ENCODE results near the gene CEACAM3. TPM values are rescaled to one million over a fixed set of nuclear protein-coding genes. Genes with fewer than 3 reads are reported as not detected.

The CEACAM3 gene
- total RNA-seq, 2 donors from 2014 or later = 1.1 to 2.8 TPM

DNA sequence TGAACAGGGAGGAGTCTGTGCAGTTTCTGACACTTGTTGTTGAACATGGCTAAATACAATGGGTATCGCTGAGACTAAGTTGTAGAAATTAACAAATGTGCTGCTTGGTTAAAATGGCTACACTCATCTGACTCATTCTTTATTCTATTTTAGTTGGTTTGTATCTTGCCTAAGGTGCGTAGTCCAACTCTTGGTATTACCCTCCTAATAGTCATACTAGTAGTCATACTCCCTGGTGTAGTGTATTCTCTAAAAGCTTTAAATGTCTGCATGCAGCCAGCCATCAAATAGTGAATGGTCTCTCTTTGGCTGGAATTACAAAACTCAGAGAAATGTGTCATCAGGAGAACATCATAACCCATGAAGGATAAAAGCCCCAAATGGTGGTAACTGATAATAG is 25.0 kb upstream of the CEACAM3 start:
- H3K27me3 ChIP-seq = no peaks in the 10 kb centered on the region
- DNase-seq = no peak
- H3K27ac ChIP-seq = peak overlapping the region; percentile 81
- H3K9ac ChIP-seq (ENCODE audit: low read depth in 2 of 2, low read length in 2 of 2) = no peak overlapping the region
- no peak overlapping the region for H3K4me3 ChIP-seq
- TF ChIP-seq, protein P1, sequence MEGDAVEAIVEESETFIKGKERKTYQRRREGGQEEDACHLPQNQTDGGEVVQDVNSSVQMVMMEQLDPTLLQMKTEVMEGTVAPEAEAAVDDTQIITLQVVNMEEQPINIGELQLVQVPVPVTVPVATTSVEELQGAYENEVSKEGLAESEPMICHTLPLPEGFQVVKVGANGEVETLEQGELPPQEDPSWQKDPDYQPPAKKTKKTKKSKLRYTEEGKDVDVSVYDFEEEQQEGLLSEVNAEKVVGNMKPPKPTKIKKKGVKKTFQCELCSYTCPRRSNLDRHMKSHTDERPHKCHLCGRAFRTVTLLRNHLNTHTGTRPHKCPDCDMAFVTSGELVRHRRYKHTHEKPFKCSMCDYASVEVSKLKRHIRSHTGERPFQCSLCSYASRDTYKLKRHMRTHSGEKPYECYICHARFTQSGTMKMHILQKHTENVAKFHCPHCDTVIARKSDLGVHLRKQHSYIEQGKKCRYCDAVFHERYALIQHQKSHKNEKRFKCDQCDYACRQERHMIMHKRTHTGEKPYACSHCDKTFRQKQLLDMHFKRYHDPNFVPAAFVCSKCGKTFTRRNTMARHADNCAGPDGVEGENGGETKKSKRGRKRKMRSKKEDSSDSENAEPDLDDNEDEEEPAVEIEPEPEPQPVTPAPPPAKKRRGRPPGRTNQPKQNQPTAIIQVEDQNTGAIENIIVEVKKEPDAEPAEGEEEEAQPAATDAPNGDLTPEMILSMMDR (IDR thresholded peaks at IDR 0.05) = no peak
- intact Hi-C loops (cut with DNase I) = no loop called here
- H3K36me3 ChIP-seq = no peaks in the 10 kb centered on the region
- H3K4me1 ChIP-seq = peaks cover 4% of the 10 kb centered on the region
- no peaks in the 10 kb centered on the region for H3K9me3 ChIP-seq

DNA sequence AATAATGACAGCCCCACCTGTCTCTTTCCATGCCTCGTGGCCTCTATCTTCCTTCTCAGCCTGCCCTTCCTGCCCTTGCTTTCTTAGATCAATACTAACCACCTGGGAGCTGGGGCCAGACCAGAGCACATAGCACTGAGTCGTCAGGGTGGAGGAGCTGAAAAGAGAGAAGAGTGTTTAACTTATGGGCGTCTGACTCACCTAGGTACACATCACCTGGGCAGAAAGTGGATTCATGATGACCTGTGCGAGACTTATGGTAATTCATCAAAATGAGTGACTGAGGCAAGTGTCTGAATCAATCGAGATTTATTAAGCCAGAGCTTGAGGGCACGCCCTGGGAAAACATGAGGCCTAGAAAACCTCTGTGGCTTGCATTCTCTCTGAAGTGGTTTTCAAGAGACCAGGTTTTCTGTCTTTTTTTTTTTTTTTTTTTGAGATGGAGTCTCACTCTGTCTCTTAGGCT is 21.8 kb upstream of the CEACAM3 start:
- Histone ChIP-seq H3K4me1 (peaks cover 4% of the 10 kb centered on the region), H3K27ac (peak overlapping the region; percentile 93), H3K4me3 (no peak overlapping the region), H3K9me3 (no peaks in the 10 kb centered on the region), H3K27me3 (no peaks in the 10 kb centered on the region), H3K9ac (ENCODE audit: low read depth in 2 of 2, low read length in 2 of 2) (peak overlapping the region in 1 of 2 donors; percentile 26), H3K36me3 (no peaks in the 10 kb centered on the region)
- DNase-seq = peak; percentile 88
- intact Hi-C loops (cut with DNase I) = no loop called here
- TF ChIP-seq, protein P1 (IDR thresholded peaks at IDR 0.05) = no peak

DNA sequence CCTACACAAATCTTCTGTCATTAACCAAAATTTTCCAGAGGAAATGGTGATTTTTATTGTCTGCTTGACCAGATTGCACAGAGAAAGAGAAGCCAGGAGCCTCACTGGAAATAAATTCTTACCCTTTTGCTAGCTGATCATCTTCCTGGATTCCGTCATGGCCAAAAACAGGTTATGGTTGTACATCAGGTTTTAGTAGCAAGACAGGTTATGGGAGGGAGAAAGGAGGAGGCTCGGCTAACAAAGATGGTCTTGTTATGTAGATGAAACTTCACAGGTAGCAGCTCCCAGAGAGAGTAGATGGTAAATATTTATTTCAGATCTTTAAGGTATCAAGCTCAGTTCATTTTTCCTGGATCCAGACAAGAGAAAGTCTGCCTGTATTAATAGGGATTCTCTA is 19.7 kb upstream of the CEACAM3 start:
- TF ChIP-seq, protein P1 (IDR thresholded peaks at IDR 0.05) = no peak
- Histone ChIP-seq H3K4me3 (no peak overlapping the region), H3K9me3 (no peaks in the 10 kb centered on the region), H3K27ac (no peak overlapping the region), H3K36me3 (no peaks in the 10 kb centered on the region), H3K4me1 (peaks cover 4% of the 10 kb centered on the region), H3K27me3 (no peaks in the 10 kb centered on the region), H3K9ac (ENCODE audit: low read depth in 2 of 2, low read length in 2 of 2) (no peak overlapping the region)
- intact Hi-C loops (cut with DNase I) = no loop called here
- DNase-seq = no peak

DNA sequence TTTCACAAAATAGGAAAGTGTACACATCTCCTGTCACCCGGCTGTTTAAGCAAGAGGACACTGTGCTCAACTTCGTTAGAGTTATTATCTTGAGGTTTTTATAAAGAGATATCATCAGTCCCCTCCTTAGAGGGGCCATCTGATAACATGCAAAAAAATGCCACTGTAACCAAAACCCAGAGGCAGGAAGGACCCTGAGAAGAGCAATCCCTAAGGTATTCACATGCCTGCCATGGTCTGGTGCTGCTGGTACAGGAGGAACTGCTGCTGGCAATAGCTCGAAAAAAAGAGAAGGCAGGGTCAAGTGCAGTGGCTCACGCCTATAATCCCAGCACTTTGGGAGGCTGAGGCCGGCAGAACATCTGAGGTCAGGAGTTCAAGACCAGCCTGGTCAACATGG is 12.8 kb upstream of the CEACAM3 start:
- Histone ChIP-seq H3K27ac (peak overlapping the region; percentile 72), H3K36me3 (no peaks in the 10 kb centered on the region), H3K4me1 (peaks cover 11% of the 10 kb centered on the region), H3K9ac (ENCODE audit: low read depth in 2 of 2, low read length in 2 of 2) (no peak overlapping the region), H3K4me3 (no peak overlapping the region), H3K27me3 (no peaks in the 10 kb centered on the region), H3K9me3 (no peaks in the 10 kb centered on the region)
- TF ChIP-seq, protein P1 (IDR thresholded peaks at IDR 0.05) = no peak
- intact Hi-C loops (cut with DNase I) = loop anchor here (2.0 kb wide), 1 partner anchor 33 kb away; no protein-coding TSS in a partner anchor
- no peak for DNase-seq

DNA sequence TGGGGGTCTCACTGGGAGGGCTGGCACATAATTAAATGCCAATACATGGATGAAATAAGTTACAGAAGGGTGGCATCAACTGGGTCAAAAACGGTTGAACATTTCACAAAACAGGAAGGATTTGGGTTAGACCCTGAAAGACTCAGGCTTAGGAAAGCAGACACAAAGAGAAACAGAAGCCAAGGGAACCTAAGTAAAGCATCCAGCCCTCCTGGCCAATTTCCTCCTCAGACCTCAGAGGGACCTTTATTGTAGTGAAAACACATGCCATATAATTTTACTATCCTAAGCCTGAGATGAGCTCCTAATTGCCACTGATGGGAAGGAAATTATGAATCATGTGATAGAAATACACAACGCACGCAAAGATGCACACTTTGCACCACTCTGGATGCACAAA is 12.1 kb upstream of the CEACAM3 start:
- H3K36me3 ChIP-seq = no peaks in the 10 kb centered on the region
- no peaks in the 10 kb centered on the region for H3K27me3 ChIP-seq
- H3K4me1 ChIP-seq = peaks cover 11% of the 10 kb centered on the region
- intact Hi-C loops (cut with DNase I) = loop anchor here (2.0 kb wide), 1 partner anchor 34 kb away; no protein-coding TSS in a partner anchor
- peak overlapping the region; percentile 72 for H3K27ac ChIP-seq
- TF ChIP-seq, protein P1 (IDR thresholded peaks at IDR 0.05) = no peak
- H3K9me3 ChIP-seq = no peaks in the 10 kb centered on the region
- no peak overlapping the region for H3K4me3 ChIP-seq
- peak overlapping the region in 1 of 2 donors; percentile 58 for H3K9ac ChIP-seq (ENCODE audit: low read depth in 2 of 2, low read length in 2 of 2)
- DNase-seq = no peak

Measured in colonic mucosa (tissue), 4 donors.